SK-N-SH treated with all-trans-retinoic acid at 6 μM for 48 hours (cell line): ENCODE measurements around the gene TP53.

Experiments used
- CSDC2 ChIP-seq: fragments of 250-450 bp; sonication (Bioruptor Pico); IDR thresholded peaks from 2 replicates; pipeline ENCODE4 v1.5.0; 2020; ENCODE audit warnings: mild to moderate bottlenecking, moderate library complexity
- ZFP30 ChIP-seq: fragments of 450-650 bp; formaldehyde crosslinking; IDR thresholded peaks from 2 replicates; pipeline ENCODE4 v1.5.0; 2022; ENCODE audit warnings: mild to moderate bottlenecking, moderate library complexity
- TF ChIP-seq, protein P1 (sequence below): fragments of 250-450 bp; sonication (Bioruptor Pico); IDR thresholded peaks from 2 replicates; pipeline ENCODE4 v1.5.1; 2021; ENCODE audit warnings: mild to moderate bottlenecking, moderate library complexity
- TF ChIP-seq, protein P2 (sequence below): fragments of 250-450 bp; sonication (Bioruptor Pico); IDR thresholded peaks from 2 replicates; pipeline ENCODE4 v1.8.0; 2020; ENCODE audit warnings: mild to moderate bottlenecking, moderate library complexity, borderline replicate concordance

DNA sequence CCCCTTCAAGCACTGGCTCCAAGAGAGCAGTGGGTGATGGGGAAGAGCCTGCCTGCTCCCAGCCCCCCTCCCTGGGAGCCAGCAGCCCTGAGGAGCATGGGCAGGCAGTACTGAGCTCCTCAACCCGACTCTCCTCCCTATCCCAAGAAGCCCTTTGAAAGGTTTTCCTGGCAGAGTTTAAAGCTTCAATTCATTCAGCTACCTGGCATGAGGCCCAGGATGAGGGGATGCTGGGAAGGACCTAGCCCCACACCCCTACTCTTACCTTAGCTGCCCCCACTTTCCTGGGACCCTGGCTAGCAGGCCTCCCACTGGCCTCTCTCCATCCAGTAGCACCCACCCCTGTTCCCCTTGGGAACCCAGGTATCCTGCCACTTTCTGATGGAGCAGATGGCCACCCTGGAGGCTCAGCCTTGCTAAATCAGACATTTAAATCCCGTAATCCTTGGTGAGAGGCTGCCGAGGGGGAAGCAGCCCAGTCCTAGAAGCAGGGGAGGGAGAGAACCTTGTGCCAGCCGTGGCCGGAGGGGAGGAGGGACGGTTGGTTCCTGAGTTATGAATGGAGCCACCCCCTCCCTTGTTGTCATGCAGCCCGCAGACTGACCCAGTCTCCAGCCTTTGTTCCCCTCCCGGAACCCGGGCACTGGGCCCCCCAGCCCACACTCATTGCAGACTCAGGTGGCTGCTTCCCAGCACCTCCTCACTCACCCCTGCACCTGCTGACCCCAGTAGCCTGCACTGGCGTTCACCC, 19.5 kb downstream of the TP53 start:
- TF ChIP-seq ZFP30 (CRISPR knock-in tag) (no peak), CSDC2 (CRISPR knock-in tag) (no peak)
- TF ChIP-seq, protein P1, sequence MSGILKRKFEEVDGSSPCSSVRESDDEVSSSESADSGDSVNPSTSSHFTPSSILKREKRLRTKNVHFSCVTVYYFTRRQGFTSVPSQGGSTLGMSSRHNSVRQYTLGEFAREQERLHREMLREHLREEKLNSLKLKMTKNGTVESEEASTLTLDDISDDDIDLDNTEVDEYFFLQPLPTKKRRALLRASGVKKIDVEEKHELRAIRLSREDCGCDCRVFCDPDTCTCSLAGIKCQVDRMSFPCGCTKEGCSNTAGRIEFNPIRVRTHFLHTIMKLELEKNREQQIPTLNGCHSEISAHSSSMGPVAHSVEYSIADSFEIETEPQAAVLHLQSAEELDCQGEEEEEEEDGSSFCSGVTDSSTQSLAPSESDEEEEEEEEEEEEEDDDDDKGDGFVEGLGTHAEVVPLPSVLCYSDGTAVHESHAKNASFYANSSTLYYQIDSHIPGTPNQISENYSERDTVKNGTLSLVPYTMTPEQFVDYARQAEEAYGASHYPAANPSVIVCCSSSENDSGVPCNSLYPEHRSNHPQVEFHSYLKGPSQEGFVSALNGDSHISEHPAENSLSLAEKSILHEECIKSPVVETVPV (CRISPR knock-in tag): no peak
- TF ChIP-seq, protein P2, sequence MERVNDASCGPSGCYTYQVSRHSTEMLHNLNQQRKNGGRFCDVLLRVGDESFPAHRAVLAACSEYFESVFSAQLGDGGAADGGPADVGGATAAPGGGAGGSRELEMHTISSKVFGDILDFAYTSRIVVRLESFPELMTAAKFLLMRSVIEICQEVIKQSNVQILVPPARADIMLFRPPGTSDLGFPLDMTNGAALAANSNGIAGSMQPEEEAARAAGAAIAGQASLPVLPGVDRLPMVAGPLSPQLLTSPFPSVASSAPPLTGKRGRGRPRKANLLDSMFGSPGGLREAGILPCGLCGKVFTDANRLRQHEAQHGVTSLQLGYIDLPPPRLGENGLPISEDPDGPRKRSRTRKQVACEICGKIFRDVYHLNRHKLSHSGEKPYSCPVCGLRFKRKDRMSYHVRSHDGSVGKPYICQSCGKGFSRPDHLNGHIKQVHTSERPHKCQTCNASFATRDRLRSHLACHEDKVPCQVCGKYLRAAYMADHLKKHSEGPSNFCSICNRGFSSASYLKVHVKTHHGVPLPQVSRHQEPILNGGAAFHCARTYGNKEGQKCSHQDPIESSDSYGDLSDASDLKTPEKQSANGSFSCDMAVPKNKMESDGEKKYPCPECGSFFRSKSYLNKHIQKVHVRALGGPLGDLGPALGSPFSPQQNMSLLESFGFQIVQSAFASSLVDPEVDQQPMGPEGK: no peak
